ENCODE measurements around the gene CDH22. TPM values are rescaled to one million over a fixed set of nuclear protein-coding genes. Genes with fewer than 3 reads are reported as not detected.

Gene CDH22
- total RNA-seq, 2 donors from 2014 or later = 0.22 to 0.77 TPM

- peaks cover 94% of the 10 kb centered on the region for H3K27me3 ChIP-seq (ENCODE audit: control insufficient read depth, insufficient read depth, low read length, poor library complexity, severe bottlenecking)
- peak overlapping the region; percentile 73 for H3K4me3 ChIP-seq (ENCODE audit: low read length)
- no peak for TF ChIP-seq CTCF (conservative IDR thresholded peaks at IDR 0.05)
- H3K36me3 ChIP-seq (ENCODE audit: control insufficient read depth, insufficient read depth, low read length) = no peaks in the 10 kb centered on the region
- no peak overlapping the region for H3K9ac ChIP-seq (ENCODE audit: extremely low read depth, low read length, poor library complexity, severe bottlenecking)
- Mint-ChIP-seq H3K27me3 (ENCODE audit: insufficient read depth) (peaks cover 89% of the 10 kb centered on the region), H3K4me1 (peaks cover 5% of the 10 kb centered on the region), H3K4me3 (peak overlapping the region; percentile 47), H3K36me3 (ENCODE audit: low read depth) (no peaks in the 10 kb centered on the region), H3K27ac (no peak overlapping the region), H3K9me3 (no peaks in the 10 kb centered on the region)
- no peak overlapping the region for H3K27ac ChIP-seq (ENCODE audit: low read depth, low read length)
- no peaks in the 10 kb centered on the region for H3K9me3 ChIP-seq (ENCODE audit: control insufficient read depth, low read length)
- no peak for DNase-seq
- H3K4me1 ChIP-seq (ENCODE audit: control insufficient read depth, insufficient read depth, low read length) = no peaks in the 10 kb centered on the region
- WGBS, 2 experiments (ENCODE audit: insufficient coverage in 1 of 2, insufficient read length in 1 of 2) = 17 to 32% methylated on average over 3 of the region's 5 CpGs
Observed at GRCh38 chr20:46311719-46312074, 3.4 kb upstream of the CDH22 start.

- Histone ChIP-seq H3K4me3 (ENCODE audit: low read length) (no peak overlapping the region), H3K27ac (ENCODE audit: low read depth, low read length) (no peak overlapping the region), H3K9ac (ENCODE audit: extremely low read depth, low read length, poor library complexity, severe bottlenecking) (no peak overlapping the region), H3K4me1 (ENCODE audit: control insufficient read depth, insufficient read depth, low read length) (no peaks in the 10 kb centered on the region), H3K27me3 (ENCODE audit: control insufficient read depth, insufficient read depth, low read length, poor library complexity, severe bottlenecking) (peaks cover 99% of the 10 kb centered on the region), H3K36me3 (ENCODE audit: control insufficient read depth, insufficient read depth, low read length) (no peaks in the 10 kb centered on the region), H3K9me3 (ENCODE audit: control insufficient read depth, low read length) (no peaks in the 10 kb centered on the region)
- Mint-ChIP-seq H3K4me1 (peaks cover 5% of the 10 kb centered on the region), H3K9me3 (no peaks in the 10 kb centered on the region), H3K27ac (no peak overlapping the region), H3K27me3 (ENCODE audit: insufficient read depth) (peaks cover 90% of the 10 kb centered on the region), H3K4me3 (no peak overlapping the region), H3K36me3 (ENCODE audit: low read depth) (no peaks in the 10 kb centered on the region)
- DNase-seq = no peak
- no peak for TF ChIP-seq CTCF (conservative IDR thresholded peaks at IDR 0.05)
- 40 to 49% methylated on average over 4 to 5 of the region's 5 CpGs for WGBS, 2 experiments (ENCODE audit: insufficient coverage in 1 of 2, insufficient read length in 1 of 2)
Observed at GRCh38 chr20:46311039-46311650, 2.8 kb upstream of the CDH22 start.

- H3K36me3 ChIP-seq (ENCODE audit: control insufficient read depth, insufficient read depth, low read length) = no peaks in the 10 kb centered on the region
- no peak overlapping the region for H3K27ac ChIP-seq (ENCODE audit: low read depth, low read length)
- H3K9ac ChIP-seq (ENCODE audit: extremely low read depth, low read length, poor library complexity, severe bottlenecking) = no peak overlapping the region
- no peak overlapping the region for H3K4me3 Mint-ChIP-seq
- no peak overlapping the region for H3K4me3 ChIP-seq (ENCODE audit: low read length)
- no peaks in the 10 kb centered on the region for H3K9me3 ChIP-seq (ENCODE audit: control insufficient read depth, low read length)
- no peaks in the 10 kb centered on the region for H3K4me1 ChIP-seq (ENCODE audit: control insufficient read depth, insufficient read depth, low read length)
- 68 to 74% methylated on average over 2 of the region's 2 CpGs for WGBS, 2 experiments (ENCODE audit: insufficient coverage in 1 of 2, insufficient read length in 1 of 2)
- peaks cover 6% of the 10 kb centered on the region for H3K4me1 Mint-ChIP-seq
- no peak for DNase-seq
- H3K9me3 Mint-ChIP-seq = no peaks in the 10 kb centered on the region
- H3K36me3 Mint-ChIP-seq (ENCODE audit: low read depth) = no peaks in the 10 kb centered on the region
- H3K27me3 Mint-ChIP-seq (ENCODE audit: insufficient read depth) = peaks cover 91% of the 10 kb centered on the region
- H3K27me3 ChIP-seq (ENCODE audit: control insufficient read depth, insufficient read depth, low read length, poor library complexity, severe bottlenecking) = peaks cover 96% of the 10 kb centered on the region
- no peak overlapping the region for H3K27ac Mint-ChIP-seq
- TF ChIP-seq CTCF (conservative IDR thresholded peaks at IDR 0.05) = no peak
Observed at GRCh38 chr20:46309945-46310344, 1.6 kb upstream of the CDH22 start.
